Activated T-cell treated with anti-CD3 and anti-CD28 coated beads, Interleukin-2, amount 50 U/mL, for 72 hours (primary cell): ENCODE results near the gene TNFRSF19. TPM values are rescaled to one million over a fixed set of nuclear protein-coding genes. Genes with fewer than 3 reads are reported as not detected.

ENCODE experiments used
- ATAC-seq, 2 donors: fragments of 150-1000 bp; cut with Tn5 transposase; replicated peaks in 1 of 2; 2 replicates each; pipeline ENCODE4 v1.10.0; 2021; ENCODE audit warnings: moderate library complexity in 2 of 2, mild to moderate bottlenecking in 1 of 2
- DNase-seq, 2 donors: peaks; one replicate each; pipeline ENCODE4 v3.0.0; 2021 to 2022; ENCODE audit warnings: mixed read lengths in 1 of 2
- H3K27ac Mint-ChIP-seq: one replicate; pipeline ENCODE4 v1.8.0; 2022; ENCODE audit warnings: mild to moderate bottlenecking, moderate library complexity, mixed read lengths
- H3K27me3 Mint-ChIP-seq: one replicate; pipeline ENCODE4 v1.8.0; 2022; ENCODE audit warnings: low read depth, mixed read lengths
- H3K36me3 Mint-ChIP-seq, 2 donors: one replicate each; pipeline ENCODE4 v1.8.0; 2022; ENCODE audit warnings: mixed read lengths in 2 of 2, mild to moderate bottlenecking in 1 of 2; ENCODE audit not compliant: insufficient read depth in 2 of 2
- H3K4me1 Mint-ChIP-seq: one replicate; pipeline ENCODE4 v1.8.0; 2022; ENCODE audit warnings: low read depth, mixed read lengths
- H3K4me3 Mint-ChIP-seq, 2 donors: one replicate each; pipeline ENCODE4 v1.8.0; 2022; ENCODE audit warnings: mild to moderate bottlenecking in 2 of 2, mixed read lengths in 2 of 2, moderate library complexity in 2 of 2
- H3K9me3 Mint-ChIP-seq, 2 donors: one replicate each; pipeline ENCODE4 v1.8.0; 2022; ENCODE audit warnings: mixed read lengths in 2 of 2
- total RNA-seq, 2 donors: library from RNA; stranded (reverse); gene quantifications; one replicate each; pipeline ENCODE4 v1.2.3, GENCODE V29; 2022

The TNFRSF19 gene
- total RNA-seq, 2 donors from 2014 or later = 0.07 TPM; not detected in 1

DNA sequence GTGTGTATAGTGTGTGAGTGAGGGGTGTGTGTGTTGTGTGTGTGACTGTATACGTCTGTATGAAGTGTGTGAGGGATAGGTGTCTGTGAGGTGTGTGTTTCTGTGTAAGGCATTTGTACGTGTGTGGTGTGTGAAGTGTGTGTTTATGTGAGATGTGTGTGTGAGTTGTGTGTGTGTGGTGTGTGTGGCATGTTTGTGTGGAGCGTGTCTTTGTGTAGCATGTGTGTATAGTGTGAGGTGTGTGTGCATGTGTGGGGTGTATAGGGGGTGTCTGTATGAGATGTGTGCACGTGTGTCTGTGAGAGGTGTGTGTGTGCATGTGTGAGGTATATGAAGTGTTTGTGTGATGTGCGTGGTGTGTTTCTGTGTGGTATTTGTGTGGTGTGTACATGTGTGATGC, 13.2 kb upstream of the TNFRSF19 start:
- ATAC-seq = no peak
- Mint-ChIP-seq H3K27me3 (no peaks in the 10 kb centered on the region), H3K4me1 (peaks cover 15% of the 10 kb centered on the region), H3K36me3 (no peaks in the 10 kb centered on the region), H3K9me3 (no peaks in the 10 kb centered on the region), H3K4me3 (no peak overlapping the region), H3K27ac (no peak overlapping the region)
- no peak for DNase-seq

DNA sequence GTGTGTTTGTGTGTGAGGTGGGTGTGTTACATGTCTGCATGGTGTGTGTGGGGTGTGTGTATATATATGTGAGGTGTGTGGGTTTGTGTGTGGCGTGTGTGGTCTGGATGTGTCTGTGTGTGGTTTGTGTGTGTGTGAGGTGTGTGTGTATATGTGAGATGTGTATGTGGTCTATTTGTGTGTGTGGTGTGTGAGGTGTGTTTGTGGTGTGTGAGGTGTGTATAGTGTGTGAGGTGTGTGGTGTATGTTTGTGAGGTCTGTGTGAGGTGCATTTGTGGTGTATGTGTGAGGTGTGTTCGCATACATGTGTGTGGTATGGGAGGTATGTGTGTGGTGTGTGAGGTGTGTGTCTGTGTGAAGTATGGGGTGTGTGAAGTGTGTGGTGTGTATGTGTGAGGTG, 12.5 kb upstream of the TNFRSF19 start:
- peaks cover 15% of the 10 kb centered on the region for H3K4me1 Mint-ChIP-seq
- H3K36me3 Mint-ChIP-seq = no peaks in the 10 kb centered on the region
- no peak overlapping the region for H3K27ac Mint-ChIP-seq
- no peaks in the 10 kb centered on the region for H3K9me3 Mint-ChIP-seq
- ATAC-seq = no peak
- no peak for DNase-seq
- H3K27me3 Mint-ChIP-seq = peaks cover 2% of the 10 kb centered on the region
- H3K4me3 Mint-ChIP-seq = no peak overlapping the region

- Mint-ChIP-seq H3K27ac (no peak overlapping the region), H3K9me3 (no peaks in the 10 kb centered on the region), H3K4me1 (peaks cover 15% of the 10 kb centered on the region), H3K36me3 (no peaks in the 10 kb centered on the region), H3K4me3 (no peak overlapping the region), H3K27me3 (peaks cover 12% of the 10 kb centered on the region)
- DNase-seq = peak; percentile 23
- peak; percentile 86 to 88 for ATAC-seq
Observed at GRCh38 chr13:23558675-23559536, 11.3 kb upstream of the TNFRSF19 start.

GRCh38 chr13:23560571-23561089, 9.6 kb upstream of the TNFRSF19 start:
- DNase-seq = no peak
- Mint-ChIP-seq H3K36me3 (no peaks in the 10 kb centered on the region), H3K27me3 (peaks cover 12% of the 10 kb centered on the region), H3K9me3 (no peaks in the 10 kb centered on the region), H3K4me1 (peaks cover 15% of the 10 kb centered on the region), H3K27ac (no peak overlapping the region), H3K4me3 (no peak overlapping the region)
- no peak for ATAC-seq

GRCh38 chr13:23561261-23561660, 9.0 kb upstream of the TNFRSF19 start:
- ATAC-seq (peak in 1 of 2 donors; percentile 39), DNase-seq (no peak)
- H3K9me3 Mint-ChIP-seq = no peaks in the 10 kb centered on the region
- H3K27ac Mint-ChIP-seq = no peak overlapping the region
- no peak overlapping the region for H3K4me3 Mint-ChIP-seq
- peaks cover 15% of the 10 kb centered on the region for H3K4me1 Mint-ChIP-seq
- no peaks in the 10 kb centered on the region for H3K36me3 Mint-ChIP-seq
- peaks cover 12% of the 10 kb centered on the region for H3K27me3 Mint-ChIP-seq

DNA sequence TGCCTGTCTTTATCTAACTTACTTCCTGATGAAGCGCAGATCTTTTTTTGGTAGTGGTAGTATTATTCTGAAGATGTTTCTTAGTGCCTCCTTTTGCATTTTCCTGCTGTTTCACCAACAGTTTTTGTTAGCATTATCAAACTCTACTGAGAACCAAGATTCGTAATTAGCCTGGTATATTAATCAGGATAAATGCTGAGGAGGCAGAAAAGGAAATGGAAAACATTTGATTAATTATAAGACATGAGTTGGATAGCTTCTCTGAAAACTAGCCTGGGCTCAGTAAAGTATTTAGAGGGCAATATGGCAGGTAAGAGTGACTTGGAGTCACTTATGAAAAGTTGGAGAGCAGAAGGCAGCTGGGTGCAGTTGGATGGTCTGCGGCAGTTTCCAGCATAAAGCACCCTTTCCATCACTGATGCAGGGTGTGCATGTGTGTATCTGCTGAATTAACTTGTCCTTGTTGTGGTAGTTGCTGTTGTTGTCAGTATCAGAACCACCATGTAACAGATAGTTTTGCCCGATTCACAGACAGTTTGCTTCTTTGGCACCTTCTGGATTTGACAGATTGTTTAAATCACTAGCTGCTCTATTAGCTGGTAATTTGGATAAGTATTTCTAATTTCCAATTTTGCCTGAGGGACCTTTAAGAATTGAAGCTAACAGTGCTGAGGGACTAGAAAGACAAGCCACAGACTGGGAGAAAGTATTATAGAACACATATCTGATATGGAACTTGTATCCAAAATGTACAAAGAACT, 6.9 kb upstream of the TNFRSF19 start:
- H3K9me3 Mint-ChIP-seq = no peaks in the 10 kb centered on the region
- H3K4me1 Mint-ChIP-seq = peaks cover 15% of the 10 kb centered on the region
- H3K4me3 Mint-ChIP-seq = no peak overlapping the region
- no peaks in the 10 kb centered on the region for H3K36me3 Mint-ChIP-seq
- no peak overlapping the region for H3K27ac Mint-ChIP-seq
- DNase-seq (no peak), ATAC-seq (no peak)
- H3K27me3 Mint-ChIP-seq = peaks cover 12% of the 10 kb centered on the region

DNA sequence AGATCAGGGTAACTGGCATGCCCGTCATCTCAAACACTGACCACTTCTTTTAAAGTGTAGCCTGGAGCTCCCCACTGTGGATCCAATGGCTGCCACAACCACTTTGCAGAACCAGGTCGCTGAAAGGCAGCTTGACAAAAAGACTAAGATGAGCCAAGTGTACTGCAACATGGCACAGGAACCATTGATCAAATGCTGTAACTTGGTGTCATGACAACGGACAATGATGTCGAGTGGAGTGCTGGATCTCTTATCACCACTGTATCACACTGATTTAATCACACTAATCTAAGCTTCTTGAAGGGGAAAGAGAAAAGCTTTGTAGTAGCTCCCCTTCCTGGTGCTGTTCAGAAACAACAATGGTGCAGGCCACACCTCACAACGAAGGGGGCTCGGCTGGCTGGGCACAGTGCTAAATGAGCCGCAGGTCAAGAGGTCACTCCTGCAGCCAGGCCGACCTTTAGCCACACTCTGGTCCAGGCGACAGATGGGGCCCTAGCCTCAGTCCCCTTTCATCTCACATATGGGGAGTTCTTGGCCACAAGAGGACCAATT, 2.2 kb upstream of the TNFRSF19 start:
- DNase-seq (no peak), ATAC-seq (no peak)
- Mint-ChIP-seq H3K4me3 (no peak overlapping the region), H3K4me1 (peaks cover 12% of the 10 kb centered on the region), H3K36me3 (no peaks in the 10 kb centered on the region), H3K27me3 (peaks cover 41% of the 10 kb centered on the region), H3K9me3 (no peaks in the 10 kb centered on the region), H3K27ac (no peak overlapping the region)

DNA sequence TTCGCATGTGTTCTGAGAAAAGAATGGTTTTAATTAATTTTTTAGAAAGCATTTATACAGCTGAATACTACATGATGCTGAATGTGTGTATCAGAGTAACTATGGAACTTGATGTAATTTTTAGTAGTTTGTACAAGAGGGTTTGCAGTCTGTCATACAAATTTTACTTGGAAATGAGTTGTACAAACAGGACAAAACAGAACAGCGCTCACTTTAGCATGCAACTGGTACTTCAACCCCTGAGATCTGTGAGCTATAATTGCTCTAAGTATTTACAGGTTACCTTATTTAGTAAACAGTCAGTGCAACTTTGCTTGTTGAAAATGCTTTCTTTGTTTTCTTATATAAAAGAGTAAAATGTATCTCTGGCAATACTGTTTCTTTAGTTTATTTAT, 706 bp downstream of the TNFRSF19 start:
- DNase-seq (no peak), ATAC-seq (no peak)
- Mint-ChIP-seq H3K27me3 (peaks cover 40% of the 10 kb centered on the region), H3K4me3 (no peak overlapping the region), H3K36me3 (no peaks in the 10 kb centered on the region), H3K4me1 (peaks cover 20% of the 10 kb centered on the region), H3K9me3 (no peaks in the 10 kb centered on the region), H3K27ac (no peak overlapping the region)

DNA sequence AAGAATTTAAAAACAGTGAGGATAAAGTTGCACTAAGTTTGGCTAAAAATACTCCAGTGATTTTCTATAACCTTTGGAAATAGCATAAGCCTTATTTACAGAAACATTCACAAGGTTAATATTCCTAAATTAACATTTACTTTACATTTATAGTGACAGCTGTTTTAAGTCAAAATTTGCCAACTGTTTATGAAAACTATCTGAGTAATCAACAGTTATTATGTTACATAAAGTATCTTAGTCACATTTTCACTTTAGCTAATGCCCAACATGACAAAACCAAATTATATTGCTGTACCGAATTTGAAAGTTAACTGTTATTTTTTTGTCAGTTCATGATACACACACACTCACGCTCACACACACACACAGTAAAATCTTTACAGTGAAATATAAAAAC, 1.2 kb downstream of the TNFRSF19 start:
- ATAC-seq (no peak), DNase-seq (no peak)
- Mint-ChIP-seq H3K4me1 (peaks cover 20% of the 10 kb centered on the region), H3K9me3 (no peaks in the 10 kb centered on the region), H3K27me3 (peaks cover 41% of the 10 kb centered on the region), H3K27ac (no peak overlapping the region), H3K4me3 (no peak overlapping the region), H3K36me3 (no peaks in the 10 kb centered on the region)

GRCh38 chr13:23572836-23573235, 2.6 kb downstream of the TNFRSF19 start:
- no peak for DNase-seq
- no peak overlapping the region for H3K4me3 Mint-ChIP-seq
- ATAC-seq = no peak
- H3K9me3 Mint-ChIP-seq = no peaks in the 10 kb centered on the region
- no peaks in the 10 kb centered on the region for H3K36me3 Mint-ChIP-seq
- peaks cover 55% of the 10 kb centered on the region for H3K27me3 Mint-ChIP-seq
- H3K27ac Mint-ChIP-seq = no peak overlapping the region
- H3K4me1 Mint-ChIP-seq = peaks cover 30% of the 10 kb centered on the region

- Mint-ChIP-seq H3K27ac (no peak overlapping the region), H3K9me3 (no peaks in the 10 kb centered on the region), H3K4me1 (peaks cover 37% of the 10 kb centered on the region), H3K36me3 (no peaks in the 10 kb centered on the region), H3K4me3 (no peak overlapping the region), H3K27me3 (peaks cover 54% of the 10 kb centered on the region)
- DNase-seq (no peak), ATAC-seq (no peak)
Observed at GRCh38 chr13:23574421-23575145, 4.4 kb downstream of the TNFRSF19 start.

- Mint-ChIP-seq H3K4me3 (no peak overlapping the region), H3K36me3 (no peaks in the 10 kb centered on the region), H3K27me3 (peaks cover 53% of the 10 kb centered on the region), H3K9me3 (no peaks in the 10 kb centered on the region), H3K4me1 (peaks cover 37% of the 10 kb centered on the region), H3K27ac (no peak overlapping the region)
- ATAC-seq (no peak), DNase-seq (no peak)
Observed at GRCh38 chr13:23575632-23576031, 5.4 kb downstream of the TNFRSF19 start.
